ENCODE data around the gene DESI2. TPM values are rescaled to one million over a fixed set of nuclear protein-coding genes. Genes with fewer than 3 reads are reported as not detected.

The DESI2 gene
- total RNA-seq, 1 donor from 2014 or later, result 53.1 TPM

DNA sequence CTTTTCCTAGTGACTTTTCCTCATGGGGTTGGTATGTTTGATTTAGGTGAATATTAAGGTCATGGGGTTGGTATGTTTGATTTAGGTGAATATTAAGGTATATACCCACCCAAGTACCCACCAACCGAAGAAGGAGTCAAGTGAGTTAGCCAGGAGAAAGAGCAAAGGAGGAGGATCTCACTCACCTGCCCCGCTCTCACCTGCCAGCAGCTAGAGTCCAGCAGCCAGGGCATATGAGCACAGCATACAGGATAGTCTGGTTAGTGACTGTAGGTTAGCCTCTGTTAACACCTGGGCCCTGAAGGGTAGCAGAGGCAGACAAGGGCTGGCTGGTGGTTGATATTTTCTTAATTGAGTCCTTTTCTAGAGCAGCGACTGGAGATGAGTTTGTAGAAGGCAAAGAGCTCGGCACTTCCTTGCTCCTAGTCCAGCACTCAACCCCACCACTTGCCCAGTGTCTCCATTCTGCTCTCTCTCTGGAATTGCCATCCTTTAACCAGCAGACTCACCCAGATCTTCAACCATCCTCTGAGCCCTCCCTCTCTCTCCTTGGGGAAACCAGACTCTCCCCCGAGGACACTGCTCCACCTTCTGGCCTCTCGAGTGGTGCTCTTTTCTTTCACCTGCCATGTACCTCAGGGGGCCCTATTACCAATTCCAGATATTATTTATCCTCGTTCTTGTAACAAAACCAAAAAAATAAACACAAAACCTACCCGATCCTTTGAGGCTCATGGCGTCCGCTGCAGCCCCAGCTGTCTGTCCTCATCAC, 16.3 kb upstream of the DESI2 start:
- Histone ChIP-seq H3K9me3 (no peaks in the 10 kb centered on the region), H3K27me3 (no peaks in the 10 kb centered on the region), H3K4me3 (no peak overlapping the region), H3K27ac (no peak overlapping the region), H3K4me1 (no peaks in the 10 kb centered on the region), H3K36me3 (no peaks in the 10 kb centered on the region)
- TF ChIP-seq, protein P1, sequence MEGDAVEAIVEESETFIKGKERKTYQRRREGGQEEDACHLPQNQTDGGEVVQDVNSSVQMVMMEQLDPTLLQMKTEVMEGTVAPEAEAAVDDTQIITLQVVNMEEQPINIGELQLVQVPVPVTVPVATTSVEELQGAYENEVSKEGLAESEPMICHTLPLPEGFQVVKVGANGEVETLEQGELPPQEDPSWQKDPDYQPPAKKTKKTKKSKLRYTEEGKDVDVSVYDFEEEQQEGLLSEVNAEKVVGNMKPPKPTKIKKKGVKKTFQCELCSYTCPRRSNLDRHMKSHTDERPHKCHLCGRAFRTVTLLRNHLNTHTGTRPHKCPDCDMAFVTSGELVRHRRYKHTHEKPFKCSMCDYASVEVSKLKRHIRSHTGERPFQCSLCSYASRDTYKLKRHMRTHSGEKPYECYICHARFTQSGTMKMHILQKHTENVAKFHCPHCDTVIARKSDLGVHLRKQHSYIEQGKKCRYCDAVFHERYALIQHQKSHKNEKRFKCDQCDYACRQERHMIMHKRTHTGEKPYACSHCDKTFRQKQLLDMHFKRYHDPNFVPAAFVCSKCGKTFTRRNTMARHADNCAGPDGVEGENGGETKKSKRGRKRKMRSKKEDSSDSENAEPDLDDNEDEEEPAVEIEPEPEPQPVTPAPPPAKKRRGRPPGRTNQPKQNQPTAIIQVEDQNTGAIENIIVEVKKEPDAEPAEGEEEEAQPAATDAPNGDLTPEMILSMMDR (IDR thresholded peaks at IDR 0.05), result no peak
- ATAC-seq (no peak), DNase-seq (no peak)
- intact Hi-C loops (cut with DNase I), result no loop called here

DNA sequence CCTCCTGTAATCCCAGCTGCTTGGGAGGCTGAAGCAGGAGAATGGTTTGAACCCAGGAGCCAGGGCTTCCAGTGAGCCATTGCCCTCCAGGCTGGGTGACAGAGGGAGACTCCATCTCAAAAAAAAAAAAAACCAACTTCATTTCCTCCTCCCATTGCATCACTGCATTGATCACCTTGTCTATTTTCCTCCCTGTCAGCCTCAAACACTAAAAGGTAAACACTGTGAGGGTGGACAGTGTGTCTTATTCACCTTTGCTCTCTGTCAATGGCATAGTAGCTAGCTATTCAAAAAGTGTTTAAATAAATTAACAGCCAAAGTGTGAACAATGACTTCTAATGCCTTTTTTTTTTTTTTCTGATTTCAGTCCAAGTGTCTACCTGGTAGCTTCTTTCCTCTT, 13.4 kb upstream of the DESI2 start:
- Histone ChIP-seq H3K27ac (no peak overlapping the region), H3K4me3 (no peak overlapping the region), H3K9me3 (no peaks in the 10 kb centered on the region), H3K36me3 (no peaks in the 10 kb centered on the region), H3K27me3 (no peaks in the 10 kb centered on the region), H3K4me1 (no peaks in the 10 kb centered on the region)
- ATAC-seq (no peak), DNase-seq (no peak)
- TF ChIP-seq, protein P1 (IDR thresholded peaks at IDR 0.05), result no peak
- intact Hi-C loops (cut with DNase I), result no loop called here

DNA sequence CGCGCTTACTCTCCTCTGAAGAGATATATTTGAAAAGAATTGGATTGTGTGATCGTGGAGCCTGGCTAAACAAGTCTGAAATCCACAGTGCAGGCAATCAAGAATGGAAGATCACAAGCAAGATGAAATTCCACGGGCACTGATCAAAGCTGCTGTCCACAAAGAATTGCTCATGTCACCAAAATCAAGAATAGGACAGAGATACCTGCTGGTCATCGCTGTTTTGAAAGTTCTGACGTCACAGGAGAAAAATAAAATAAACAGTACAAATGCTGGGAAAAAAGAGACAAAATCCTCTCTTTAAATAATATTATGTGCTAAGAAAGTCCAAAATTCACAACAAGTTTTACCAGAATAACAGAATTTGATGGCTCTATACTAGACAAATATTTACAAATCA, 12.0 kb upstream of the DESI2 start:
- H3K36me3 ChIP-seq, result no peaks in the 10 kb centered on the region

DNA sequence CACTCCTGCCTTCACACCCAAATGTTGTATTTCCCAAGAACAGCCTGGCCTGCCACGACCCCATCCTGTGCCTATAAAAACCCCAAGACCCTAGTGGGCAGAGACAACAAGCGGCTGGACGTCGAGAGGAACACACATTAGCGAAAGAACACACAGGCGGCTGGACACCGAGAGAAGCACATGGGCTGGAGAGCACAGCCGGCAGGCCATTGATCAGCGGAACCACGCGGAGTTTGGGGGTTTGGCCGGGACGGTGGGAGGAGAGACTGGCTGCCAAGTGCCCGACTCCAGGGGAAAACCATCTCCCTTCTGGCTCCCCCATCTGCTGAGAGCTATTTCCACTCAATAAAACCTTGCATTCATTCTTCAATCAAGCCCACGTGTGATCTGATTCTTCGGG, 10.4 kb upstream of the DESI2 start:
- H3K27ac ChIP-seq, result no peak overlapping the region
- no peaks in the 10 kb centered on the region for H3K36me3 ChIP-seq
- no peak for DNase-seq
- H3K9me3 ChIP-seq, result no peaks in the 10 kb centered on the region
- intact Hi-C loops (cut with DNase I), result no loop called here
- no peak overlapping the region for H3K4me3 ChIP-seq
- no peaks in the 10 kb centered on the region for H3K27me3 ChIP-seq
- H3K4me1 ChIP-seq, result no peaks in the 10 kb centered on the region
- TF ChIP-seq, protein P1 (IDR thresholded peaks at IDR 0.05), result no peak
- no peak for ATAC-seq

More for the DNA sequence above, 12.0 kb upstream of the DESI2 start:
- no peaks in the 10 kb centered on the region for H3K27me3 ChIP-seq
- H3K4me3 ChIP-seq, result no peak overlapping the region
- TF ChIP-seq, protein P1 (IDR thresholded peaks at IDR 0.05), result no peak
- no peak for DNase-seq
- no peaks in the 10 kb centered on the region for H3K4me1 ChIP-seq
- no peaks in the 10 kb centered on the region for H3K9me3 ChIP-seq
- no peak overlapping the region for H3K27ac ChIP-seq
- intact Hi-C loops (cut with DNase I), result no loop called here
- ATAC-seq, result no peak

DNA sequence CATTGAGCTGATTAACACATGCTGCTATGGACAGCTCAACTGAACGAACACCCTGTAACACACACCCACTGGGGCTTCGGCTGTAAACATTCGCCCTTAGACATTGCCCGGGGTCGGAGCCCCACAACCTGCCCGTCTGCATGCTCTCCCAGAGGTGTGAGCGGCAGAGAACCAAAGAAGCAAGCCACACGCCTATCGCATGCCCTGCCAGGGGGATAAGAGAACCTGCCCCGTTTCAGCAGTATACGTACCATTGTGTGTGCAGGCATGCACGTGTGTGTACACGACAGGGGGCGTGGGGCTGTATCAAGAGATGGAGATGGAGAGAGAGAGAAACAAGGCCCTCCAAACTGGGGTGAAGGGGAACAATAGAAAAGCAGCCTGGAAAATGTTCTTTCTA, 9.9 kb upstream of the DESI2 start:
- Histone ChIP-seq H3K9me3 (no peaks in the 10 kb centered on the region), H3K36me3 (no peaks in the 10 kb centered on the region), H3K27ac (no peak overlapping the region), H3K27me3 (no peaks in the 10 kb centered on the region), H3K4me1 (no peaks in the 10 kb centered on the region), H3K4me3 (no peak overlapping the region)
- DNase-seq, result no peak
- no peak for ATAC-seq
- intact Hi-C loops (cut with DNase I), result no loop called here
- TF ChIP-seq, protein P1 (IDR thresholded peaks at IDR 0.05), result no peak

Measured in upper lobe of right lung (tissue), 1 donor.